GM19455 (cell line): ENCODE data around the gene C12orf43.

Source experiments
- ATAC-seq: cut with Tn5 transposase; IDR thresholded peaks from one replicate; pipeline ENCODE4 v1.9.1; 2021; ENCODE audit not compliant: unreplicated experiment

C12orf43 gene

DNA sequence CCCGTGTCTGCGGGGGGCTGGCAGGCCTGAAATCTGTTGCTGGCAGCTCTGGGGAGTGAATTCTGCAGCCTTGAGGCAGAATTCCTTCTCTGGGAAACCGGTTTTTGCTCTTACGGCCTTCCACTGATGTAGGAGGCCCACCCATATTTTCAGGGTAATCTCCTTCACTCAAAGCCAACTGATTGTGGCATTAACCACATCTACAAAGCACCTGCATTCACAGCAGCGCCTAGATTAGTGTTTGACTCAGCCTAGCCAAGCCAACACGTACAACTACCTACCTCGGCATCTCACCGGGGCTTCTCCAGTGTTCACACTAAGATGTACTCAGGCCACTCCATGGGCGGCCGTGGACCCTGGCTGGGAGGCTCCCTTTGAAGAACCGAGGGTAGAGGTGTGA is 15.8 kb downstream of the C12orf43 start:
- ATAC-seq, result no peak

DNA sequence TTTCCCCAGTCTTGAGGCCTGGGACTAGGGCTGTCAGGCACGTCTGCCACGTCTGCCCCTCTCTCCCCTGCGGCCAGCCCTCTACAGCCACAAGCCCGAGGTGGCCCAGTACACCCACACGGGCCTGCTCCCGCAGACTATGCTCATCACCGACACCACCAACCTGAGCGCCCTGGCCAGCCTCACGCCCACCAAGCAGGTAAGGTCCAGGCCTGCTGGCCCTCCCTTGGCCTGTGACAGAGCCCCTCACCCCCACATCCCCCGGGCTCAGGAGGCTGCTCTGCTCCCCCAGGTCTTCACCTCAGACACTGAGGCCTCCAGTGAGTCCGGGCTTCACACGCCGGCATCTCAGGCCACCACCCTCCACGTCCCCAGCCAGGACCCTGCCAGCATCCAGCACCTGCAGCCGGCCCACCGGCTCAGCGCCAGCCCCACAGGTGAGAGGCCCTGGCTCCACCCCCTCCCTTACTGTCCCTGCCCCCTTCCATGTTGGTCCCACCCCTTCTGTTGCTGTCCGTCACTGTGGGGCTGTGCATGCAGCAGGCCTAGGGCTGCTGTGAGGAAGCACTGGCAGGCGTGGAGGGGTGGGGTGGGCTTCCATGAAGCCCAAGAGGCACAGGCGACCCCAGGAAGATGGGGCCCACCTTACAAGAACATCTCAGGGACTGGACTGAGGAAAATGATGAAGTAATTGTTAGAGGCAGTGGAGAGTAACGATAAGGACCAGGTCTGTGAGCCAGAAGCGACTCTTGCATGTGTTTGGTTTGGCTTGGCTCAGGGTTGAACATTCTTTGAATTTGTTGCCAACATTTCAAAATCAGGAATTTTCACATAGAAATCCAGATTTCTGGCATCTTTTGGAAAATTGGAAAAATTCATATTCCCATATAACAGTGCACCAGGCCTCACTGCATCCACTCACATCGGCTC is 16.8 kb downstream of the C12orf43 start:
- no peak for ATAC-seq

DNA sequence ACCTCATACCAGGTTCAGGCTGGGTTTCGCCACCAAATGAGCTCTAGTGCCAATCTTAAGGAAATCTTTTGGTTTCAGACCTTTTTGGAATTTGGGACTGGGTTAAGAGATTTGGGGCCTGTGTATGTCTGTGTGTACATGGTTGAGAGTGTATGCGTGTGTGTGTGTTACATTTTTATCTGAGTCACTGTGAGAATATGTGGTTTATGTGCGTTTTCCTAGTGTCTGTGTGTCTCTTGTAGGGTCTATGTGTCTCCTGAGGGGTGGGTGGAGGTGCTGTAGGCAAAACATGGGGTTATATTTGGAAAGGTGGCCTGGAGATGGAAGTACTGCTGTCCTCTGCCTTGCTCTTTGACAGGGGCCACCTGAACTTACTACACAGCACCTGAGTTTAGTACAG is 17.9 kb downstream of the C12orf43 start:
- no peak for ATAC-seq

DNA sequence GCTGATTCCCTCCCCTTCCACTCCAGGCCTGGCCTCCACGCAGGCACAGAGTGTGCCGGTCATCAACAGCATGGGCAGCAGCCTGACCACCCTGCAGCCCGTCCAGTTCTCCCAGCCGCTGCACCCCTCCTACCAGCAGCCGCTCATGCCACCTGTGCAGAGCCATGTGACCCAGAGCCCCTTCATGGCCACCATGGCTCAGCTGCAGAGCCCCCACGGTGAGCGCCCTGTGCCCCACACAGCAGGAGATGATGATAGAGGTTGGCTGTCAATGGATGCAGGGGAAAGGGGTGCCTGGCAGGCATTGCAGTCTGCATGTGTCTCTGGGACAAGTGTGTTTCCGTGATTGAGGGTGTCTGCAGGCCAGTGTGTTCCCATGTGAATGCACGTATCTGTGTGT is 18.8 kb downstream of the C12orf43 start:
- no peak for ATAC-seq

DNA sequence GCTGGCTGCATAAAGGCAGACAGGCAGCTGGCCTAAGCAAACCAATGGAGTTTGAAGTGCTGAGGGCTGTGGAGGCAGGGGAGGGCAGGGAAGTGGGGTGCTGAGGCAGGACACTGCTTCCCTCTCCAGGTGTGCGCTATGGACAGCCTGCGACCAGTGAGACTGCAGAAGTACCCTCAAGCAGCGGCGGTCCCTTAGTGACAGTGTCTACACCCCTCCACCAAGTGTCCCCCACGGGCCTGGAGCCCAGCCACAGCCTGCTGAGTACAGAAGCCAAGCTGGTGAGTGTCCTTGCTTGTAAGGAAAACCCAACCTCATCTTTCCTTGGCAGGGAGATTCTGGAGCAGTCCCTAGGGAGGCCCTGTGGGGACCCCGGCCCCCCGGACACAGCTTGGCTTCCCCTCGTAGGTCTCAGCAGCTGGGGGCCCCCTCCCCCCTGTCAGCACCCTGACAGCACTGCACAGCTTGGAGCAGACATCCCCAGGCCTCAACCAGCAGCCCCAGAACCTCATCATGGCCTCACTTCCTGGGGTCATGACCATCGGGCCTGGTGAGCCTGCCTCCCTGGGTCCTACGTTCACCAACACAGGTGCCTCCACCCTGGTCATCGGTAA is 20.0 kb downstream of the C12orf43 start:
- ATAC-seq, result no peak

DNA sequence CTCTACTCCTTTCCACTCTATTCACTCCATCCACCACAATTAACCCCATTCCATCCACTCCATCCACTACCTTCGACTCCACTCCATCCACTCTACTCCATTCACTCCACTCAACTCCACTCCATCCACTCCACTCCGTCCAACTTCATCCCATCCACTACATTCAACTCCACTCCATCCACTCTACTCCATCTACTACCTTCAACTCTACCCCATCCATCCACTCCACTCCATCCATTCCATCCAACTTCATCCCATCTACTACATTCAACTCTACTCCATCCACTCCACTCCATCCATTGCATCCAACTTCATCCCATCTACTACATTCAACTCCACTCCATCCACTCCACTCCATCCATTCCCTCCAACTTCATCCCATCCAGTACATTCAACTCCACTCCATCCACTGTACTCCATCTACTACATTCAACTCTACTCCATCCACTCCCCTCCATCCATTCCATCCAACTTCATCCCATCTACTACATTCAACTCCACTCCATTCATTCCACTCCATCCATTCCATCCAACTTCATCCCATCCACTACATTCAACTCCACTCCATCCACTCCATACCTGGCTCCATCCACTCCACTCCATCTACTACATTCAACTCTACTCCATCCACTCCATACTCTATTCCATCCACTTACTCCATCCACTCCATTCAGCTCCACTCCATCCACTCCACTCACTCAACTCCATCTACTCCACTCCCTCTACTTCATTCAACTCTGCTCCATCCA is 21.5 kb downstream of the C12orf43 start:
- no peak for ATAC-seq

DNA sequence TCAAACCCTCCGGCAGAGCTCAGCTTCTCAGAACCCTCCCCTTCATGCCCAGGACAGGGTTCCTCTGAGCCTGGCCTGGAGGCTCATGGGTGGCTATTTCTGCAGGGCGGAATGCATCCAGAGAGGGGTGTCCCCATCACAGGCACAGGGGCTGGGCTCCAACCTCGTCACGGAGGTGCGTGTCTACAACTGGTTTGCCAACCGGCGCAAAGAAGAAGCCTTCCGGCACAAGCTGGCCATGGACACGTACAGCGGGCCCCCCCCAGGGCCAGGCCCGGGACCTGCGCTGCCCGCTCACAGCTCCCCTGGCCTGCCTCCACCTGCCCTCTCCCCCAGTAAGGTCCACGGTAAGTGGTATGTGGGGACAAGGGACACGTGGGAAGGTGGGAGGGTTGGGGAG is 22.2 kb downstream of the C12orf43 start:
- ATAC-seq, result no peak

DNA sequence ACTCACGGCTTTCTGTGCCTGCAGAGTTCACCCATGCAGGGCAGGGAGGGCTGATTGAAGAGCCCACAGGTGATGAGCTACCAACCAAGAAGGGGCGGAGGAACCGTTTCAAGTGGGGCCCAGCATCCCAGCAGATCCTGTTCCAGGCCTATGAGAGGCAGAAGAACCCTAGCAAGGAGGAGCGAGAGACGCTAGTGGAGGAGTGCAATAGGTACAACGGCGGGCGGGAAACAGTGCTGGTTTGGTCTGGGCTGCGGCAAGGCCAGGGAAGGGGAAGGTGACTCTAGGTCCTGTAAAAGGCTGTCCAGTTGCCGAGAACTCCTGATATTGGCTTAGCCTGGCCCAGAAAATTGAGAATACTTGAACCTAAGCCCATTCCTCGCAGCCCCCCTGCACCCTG is 22.8 kb downstream of the C12orf43 start:
- ATAC-seq, result no peak

DNA sequence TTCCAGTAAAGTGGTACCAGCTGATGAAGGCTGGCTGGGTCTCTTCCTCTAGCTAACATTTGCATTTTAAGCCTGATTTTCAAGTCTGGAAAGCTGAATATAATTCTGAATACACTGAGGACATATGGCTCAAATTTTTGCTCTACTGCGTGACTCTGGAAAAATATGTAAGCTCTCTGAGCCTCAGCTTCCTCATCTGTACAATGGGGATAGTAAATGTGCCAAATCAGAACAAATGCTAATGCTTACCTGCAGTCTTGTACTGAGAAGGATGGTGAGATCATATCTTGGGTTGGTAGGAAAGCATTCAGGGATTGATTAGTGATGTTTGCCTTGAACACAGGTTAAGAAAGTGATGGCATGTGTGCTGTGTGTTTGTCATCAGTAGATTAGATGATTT is 23.3 kb downstream of the C12orf43 start:
- no peak for ATAC-seq

DNA sequence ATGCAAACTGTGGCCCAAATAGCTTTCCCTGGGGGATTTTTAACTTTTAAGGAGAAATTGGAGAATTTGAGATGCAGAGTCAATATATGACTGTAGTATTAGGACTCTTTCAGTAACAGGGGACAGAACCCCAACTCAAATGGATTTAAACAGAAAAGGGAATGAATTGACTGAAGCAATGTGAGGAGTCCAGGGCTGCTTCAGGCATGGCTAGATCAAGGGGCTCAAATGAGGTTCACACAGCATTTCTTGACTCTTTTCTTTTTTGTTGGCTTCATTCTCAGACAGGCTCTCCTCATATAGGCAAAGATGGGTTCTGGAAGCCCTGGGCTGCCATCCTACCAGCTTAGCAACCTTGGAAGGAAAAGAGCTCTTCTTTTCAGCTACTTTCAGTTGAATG is 24.3 kb downstream of the C12orf43 start:
- ATAC-seq, result no peak

DNA sequence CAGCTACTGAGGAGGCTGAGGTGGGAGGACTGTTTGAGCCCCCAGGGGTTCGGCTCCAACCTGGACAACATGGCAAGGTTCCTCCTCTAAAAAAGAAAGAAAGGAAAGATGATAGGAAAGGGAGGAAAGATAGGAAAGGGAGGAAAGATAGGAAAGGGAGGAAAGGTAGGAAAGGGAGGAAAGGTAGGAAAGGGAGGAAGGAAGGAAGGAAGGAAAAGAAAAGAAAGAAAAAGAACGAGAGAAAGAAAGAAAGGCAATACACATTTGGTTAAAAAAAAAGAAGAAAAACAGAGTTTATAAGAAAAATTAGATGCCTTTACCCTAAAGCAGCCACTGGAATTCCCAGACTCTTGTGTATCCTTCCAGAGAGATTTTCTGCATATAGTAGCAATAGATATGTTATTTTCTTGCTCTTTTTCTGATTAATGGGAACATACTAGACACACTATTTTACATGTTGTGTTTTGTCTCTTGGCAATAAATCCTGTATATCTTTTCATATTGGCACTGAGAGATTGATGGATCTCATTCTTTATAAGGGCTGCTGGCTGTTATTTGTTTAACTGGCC is 25.7 kb downstream of the C12orf43 start:
- no peak for ATAC-seq

DNA sequence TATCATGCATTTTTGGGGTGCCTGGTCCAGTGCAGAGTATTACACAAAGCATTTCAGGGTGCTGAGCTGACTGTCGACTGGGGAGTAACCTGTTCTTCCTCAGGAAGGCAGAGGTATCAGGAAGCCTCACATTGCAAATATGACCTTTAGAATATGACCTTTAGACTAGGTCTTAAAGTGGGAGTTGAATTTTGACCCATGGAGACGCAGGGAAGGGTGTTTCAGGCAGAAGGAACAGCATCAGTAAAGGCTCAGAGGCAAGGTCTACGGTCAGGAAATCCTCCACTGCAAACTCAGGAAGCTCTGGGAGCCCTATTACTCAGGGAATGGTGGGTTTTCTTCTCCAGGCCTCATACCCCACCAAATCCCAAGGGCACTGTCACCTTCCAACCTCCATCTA is 26.6 kb downstream of the C12orf43 start:
- ATAC-seq, result no peak

DNA sequence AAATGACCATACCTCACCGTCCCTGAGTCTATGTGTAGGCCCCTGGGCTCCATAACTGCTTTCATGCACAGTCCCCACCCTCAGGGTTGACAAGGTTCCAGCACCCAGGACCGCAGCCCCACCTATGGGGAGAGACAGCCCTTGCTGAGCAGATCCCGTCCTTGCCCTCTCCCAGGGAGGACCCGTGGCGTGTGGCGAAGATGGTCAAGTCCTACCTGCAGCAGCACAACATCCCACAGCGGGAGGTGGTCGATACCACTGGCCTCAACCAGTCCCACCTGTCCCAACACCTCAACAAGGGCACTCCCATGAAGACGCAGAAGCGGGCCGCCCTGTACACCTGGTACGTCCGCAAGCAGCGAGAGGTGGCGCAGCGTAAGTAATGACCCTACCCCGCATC is 27.6 kb downstream of the C12orf43 start:
- no peak for ATAC-seq

DNA sequence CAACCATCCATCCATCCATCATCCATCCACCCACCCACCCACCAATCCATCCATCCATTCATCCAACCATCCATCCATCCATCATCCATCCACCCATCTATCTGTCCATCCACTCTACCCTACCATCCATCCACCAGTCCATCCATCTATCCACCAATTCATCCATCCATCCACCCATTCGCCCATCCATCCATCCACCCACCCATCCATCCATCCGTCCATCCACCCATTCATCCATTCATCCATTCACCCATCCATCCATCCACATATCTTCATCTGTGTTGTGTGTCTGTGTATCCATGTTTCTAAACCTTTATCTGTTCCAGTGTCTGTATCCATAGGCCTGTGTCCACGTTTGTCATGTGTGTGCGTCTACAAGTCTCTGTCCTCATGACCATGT is 28.1 kb downstream of the C12orf43 start:
- no peak for ATAC-seq

DNA sequence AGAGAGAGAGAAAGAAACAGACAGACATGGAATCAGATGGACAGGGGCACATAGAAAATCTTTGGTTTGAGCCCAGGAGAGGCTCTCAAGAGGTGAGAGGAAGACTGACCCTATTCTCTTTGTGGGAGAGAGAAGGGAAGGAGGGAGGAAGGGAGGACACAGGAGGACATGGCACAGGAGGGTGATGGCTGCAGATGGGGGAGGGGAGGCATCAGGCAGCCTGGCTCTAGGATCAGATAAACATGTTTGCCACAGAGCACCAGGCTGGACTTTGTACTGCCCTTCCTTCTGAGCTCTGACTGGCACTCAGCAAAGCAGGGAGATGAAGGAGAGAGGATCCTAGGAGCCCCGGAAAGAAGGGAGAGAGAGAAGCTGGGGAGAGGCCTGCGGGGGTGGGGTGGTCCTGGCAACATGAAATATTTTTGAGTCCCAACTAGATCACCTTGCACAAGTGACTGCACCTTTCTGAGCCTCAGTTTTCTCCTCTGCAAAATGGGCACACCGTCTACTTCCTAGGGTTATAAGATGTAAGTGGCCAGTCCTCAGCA is 31.9 kb downstream of the C12orf43 start:
- no peak for ATAC-seq

DNA sequence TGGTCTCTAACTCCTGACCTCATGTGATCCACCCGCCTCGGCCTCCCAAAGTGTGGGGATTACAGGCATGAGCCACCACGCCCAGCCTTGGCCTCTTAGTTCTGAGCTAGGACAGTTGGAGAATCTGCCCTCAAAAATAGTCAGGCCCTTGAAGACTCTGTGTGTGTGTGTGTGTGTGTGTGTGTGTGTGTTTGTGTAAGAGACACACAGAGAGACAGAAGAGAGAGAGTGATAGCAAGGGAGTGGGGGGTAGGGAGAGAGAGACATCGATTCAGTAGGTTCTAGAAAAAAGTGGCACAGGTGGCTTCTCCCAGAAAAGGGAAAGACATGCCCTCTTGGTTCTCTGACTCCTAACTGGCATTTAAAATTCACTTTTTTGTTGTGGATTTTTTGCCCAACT is 32.5 kb downstream of the C12orf43 start:
- no peak for ATAC-seq

DNA sequence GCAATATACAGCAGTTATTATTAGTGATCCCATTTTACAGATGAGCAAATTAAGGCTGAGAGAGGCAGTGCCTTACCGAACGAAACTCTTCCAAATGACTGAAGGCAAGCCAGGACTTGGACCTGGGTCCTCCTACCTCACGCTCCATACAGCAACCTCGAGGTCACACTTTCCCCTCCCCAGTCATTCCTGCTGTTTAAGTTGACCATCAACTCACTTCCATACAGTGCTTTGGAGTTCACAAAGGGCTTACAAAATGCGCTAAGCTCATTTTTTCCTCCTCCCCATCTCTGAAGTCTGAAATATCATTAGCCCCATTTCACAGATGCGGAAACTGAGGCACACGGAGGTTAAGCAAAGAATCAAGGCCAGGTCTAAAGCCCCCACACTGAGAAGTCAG is 33.6 kb downstream of the C12orf43 start:
- no peak for ATAC-seq

DNA sequence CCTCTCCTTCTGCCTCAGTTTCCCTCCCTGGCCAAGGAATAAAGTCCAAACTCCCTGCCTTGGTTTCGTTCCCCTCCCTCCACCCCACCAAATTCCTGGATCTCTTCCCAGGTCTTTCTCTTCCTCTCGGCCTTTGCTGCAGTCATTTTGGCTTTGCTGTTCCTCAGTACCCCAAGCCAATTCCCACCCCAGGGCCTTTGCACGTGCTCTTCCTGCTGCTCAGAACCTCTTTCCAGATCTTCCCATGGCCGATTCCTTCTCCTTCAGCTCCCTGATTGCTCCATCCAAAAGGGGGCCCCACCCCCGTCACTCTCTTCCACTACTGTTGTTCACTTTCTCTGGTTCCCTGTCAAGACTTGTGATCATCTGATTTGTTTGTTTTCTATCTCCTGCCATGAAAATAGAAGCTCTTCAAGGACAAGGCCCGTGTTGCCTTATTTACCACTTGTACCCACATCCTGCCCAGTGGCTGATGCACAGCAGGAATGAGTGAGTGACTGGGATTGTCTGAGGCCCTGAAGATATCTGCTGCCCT is 34.8 kb downstream of the C12orf43 start:
- no peak for ATAC-seq

DNA sequence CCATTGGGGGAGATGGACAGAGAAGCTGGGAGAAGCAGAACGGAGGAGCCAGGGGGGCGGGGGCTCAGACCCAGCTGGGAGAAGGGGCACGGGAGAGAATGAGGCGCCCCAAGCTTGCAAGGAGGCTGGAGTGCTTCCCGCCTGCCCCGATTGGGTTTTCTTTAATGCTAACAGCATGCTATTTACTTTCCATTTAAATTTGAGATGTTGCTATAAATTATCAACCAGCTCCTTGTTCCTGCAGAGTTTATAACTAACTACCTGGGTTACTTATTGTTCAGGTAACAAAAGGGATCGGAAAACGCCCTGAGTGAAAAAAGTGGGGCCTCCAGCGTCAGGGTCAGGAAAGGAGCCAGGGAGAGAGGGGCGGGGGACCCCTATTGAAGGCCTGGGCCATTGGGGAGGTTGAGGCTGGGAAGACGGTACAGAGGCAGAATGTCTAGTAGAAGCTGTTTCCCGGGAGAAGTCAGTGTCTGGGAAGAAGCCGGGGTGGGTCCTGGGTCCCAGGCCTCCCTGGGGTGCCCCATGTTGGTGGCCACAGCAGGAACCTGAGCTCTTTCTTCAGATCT is 35.4 kb downstream of the C12orf43 start:
- no peak for ATAC-seq

DNA sequence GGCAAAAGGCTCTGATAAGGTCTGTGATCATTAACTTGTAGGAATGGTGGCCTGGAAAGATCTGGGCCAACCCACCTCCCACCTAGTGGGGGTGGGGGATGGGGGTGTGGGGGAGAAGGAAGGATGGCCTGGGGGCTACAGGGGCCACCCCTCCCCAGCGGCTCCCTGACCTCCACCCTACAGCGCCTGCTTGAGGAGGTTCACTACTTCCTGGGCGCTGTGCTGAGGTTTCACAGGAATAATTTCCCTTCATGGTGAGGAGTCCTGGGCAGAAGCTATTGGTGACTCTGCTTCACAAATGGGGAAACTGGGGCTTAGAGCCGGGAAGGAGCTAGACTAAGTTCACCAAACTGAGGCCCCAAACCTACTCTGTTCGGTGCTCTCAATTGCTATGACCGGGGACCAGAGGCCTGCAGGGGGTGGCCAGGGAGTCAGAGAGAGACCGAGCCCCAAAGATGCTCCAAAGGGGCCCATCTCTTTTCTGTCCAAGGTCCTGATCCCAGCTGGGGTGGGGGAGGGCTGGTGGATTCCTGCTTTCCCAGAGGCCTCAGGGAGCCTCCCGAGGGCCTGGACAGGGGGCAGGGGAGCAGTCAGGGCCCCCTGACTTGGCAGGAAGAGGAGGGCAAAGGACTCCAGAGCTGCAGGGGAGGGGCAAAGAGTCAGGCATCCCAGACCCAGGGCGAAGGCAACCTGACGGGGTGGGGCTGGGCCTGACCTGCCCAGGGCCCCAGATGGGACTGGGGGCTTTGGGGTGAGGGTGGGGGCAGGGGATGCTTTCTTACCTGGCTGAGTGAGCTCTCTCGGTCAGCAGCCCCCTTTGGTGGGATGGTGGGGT is 36.2 kb downstream of the C12orf43 start:
- ATAC-seq, result no peak
